Immature natural killer cell (primary cell): ENCODE measurements around the gene FAM171A2. TPM values are rescaled to one million over a fixed set of nuclear protein-coding genes. Genes with fewer than 3 reads are reported as not detected.
"Not testable (repeated sequence)": the region's sequence is repeated elsewhere in the genome, so short reads cannot be mapped to it uniquely, and the experiment has no call there.

Source experiments
- DNase-seq, 3 donors: peaks; one replicate each; pipeline ENCODE4 v3.0.0; 2022; ENCODE audit warnings: mixed read lengths in 1 of 3
- H3K27ac Mint-ChIP-seq, 6 donors: one replicate each; pipeline ENCODE4 v1.8.0; 2020; ENCODE audit warnings: mixed read lengths in 6 of 6, mild to moderate bottlenecking in 5 of 6, inconsistent platforms in 4 of 6, moderate library complexity in 3 of 6
- H3K27me3 Mint-ChIP-seq, 3 donors: one replicate each; pipeline ENCODE4 v1.8.0; 2020 to 2021; ENCODE audit warnings: low read depth in 3 of 3, mild to moderate bottlenecking in 3 of 3, mixed read lengths in 3 of 3, moderate library complexity in 3 of 3, inconsistent platforms in 1 of 3
- H3K36me3 Mint-ChIP-seq, 3 donors: one replicate each; pipeline ENCODE4 v1.8.0; 2020; ENCODE audit warnings: mixed read lengths in 3 of 3, inconsistent platforms in 2 of 3, mild to moderate bottlenecking in 2 of 3
- H3K4me1 Mint-ChIP-seq, 2 donors: one replicate each; pipeline ENCODE4 v1.8.0; 2020; ENCODE audit warnings: inconsistent platforms in 2 of 2, mild to moderate bottlenecking in 2 of 2, mixed read lengths in 2 of 2, moderate library complexity in 1 of 2
- H3K4me3 Mint-ChIP-seq, 5 donors: one replicate each; pipeline ENCODE4 v1.8.0; 2020; ENCODE audit warnings: mild to moderate bottlenecking in 5 of 5, mixed read lengths in 5 of 5, inconsistent platforms in 3 of 5, moderate library complexity in 3 of 5
- H3K9me3 Mint-ChIP-seq, 6 donors: one replicate each; pipeline ENCODE4 v1.8.0; 2020; ENCODE audit warnings: mild to moderate bottlenecking in 6 of 6, mixed read lengths in 6 of 6, inconsistent platforms in 4 of 6, moderate library complexity in 3 of 6
- polyA plus RNA-seq, 3 donors: library from polyadenylated mRNA; unstranded; fragments of 300-500 nt; fragmentation: Illumina TruSeq; gene quantifications; one replicate each; pipeline ENCODE4 v1.2.3, GENCODE V29; 2021

The FAM171A2 gene
- polyA plus RNA-seq, 3 donors from 2014 or later, result 0.07 TPM; not detected in 2

DNA sequence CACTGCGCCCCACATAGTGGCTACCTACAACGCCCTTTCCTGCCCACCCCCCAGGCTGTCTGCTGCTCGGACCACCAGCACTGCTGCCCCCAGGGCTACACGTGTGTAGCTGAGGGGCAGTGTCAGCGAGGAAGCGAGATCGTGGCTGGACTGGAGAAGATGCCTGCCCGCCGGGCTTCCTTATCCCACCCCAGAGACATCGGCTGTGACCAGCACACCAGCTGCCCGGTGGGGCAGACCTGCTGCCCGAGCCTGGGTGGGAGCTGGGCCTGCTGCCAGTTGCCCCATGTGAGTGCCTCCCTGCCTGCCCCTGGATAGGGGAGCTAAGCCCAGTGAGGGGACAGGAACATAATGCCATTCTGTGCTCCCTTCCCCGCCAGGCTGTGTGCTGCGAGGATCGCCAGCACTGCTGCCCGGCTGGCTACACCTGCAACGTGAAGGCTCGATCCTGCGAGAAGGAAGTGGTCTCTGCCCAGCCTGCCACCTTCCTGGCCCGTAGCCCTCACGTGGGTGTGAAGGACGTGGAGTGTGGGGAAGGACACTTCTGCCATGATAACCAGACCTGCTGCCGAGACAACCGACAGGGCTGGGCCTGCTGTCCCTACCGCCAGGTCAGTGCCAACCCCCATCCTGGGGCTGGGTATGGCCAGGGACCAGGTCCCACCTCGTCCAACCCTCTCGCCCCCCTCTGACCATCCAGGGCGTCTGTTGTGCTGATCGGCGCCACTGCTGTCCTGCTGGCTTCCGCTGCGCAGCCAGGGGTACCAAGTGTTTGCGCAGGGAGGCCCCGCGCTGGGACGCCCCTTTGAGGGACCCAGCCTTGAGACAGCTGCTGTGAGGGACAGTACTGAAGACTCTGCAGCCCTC, 11.5 kb downstream of the FAM171A2 start:
- Mint-ChIP-seq H3K27ac (no peak overlapping the region), H3K9me3 (no peaks in the 10 kb centered on the region), H3K4me3 (peak overlapping the region in 2 of 5 donors; percentile 69 to 72), H3K36me3 (no peaks in the 10 kb centered on the region), H3K27me3 (peaks cover 0 to 5% (median 1%) of the 10 kb centered on the region in 3 donors), H3K4me1 (peaks cover 11 to 16% of the 10 kb centered on the region in 2 donors)
- DNase-seq, result no peak

DNA sequence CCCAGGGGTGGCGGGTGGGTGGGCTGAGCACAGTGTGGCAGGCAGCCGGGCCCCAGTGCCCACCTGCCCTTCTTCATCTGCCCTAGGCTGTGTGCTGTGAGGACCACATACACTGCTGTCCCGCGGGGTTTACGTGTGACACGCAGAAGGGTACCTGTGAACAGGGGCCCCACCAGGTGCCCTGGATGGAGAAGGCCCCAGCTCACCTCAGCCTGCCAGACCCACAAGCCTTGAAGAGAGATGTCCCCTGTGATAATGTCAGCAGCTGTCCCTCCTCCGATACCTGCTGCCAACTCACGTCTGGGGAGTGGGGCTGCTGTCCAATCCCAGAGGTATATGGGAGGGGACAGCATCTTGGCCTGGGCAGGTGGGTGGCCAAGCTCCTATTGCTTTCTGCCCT, 12.2 kb downstream of the FAM171A2 start:
- peaks cover 0 to 5% (median 1%) of the 10 kb centered on the region in 3 donors for H3K27me3 Mint-ChIP-seq
- peaks cover 11 to 17% of the 10 kb centered on the region in 2 donors for H3K4me1 Mint-ChIP-seq
- no peak overlapping the region for H3K4me3 Mint-ChIP-seq
- no peak overlapping the region for H3K27ac Mint-ChIP-seq
- DNase-seq, result no peak
- no peaks in the 10 kb centered on the region for H3K9me3 Mint-ChIP-seq
- H3K36me3 Mint-ChIP-seq, result no peaks in the 10 kb centered on the region

DNA sequence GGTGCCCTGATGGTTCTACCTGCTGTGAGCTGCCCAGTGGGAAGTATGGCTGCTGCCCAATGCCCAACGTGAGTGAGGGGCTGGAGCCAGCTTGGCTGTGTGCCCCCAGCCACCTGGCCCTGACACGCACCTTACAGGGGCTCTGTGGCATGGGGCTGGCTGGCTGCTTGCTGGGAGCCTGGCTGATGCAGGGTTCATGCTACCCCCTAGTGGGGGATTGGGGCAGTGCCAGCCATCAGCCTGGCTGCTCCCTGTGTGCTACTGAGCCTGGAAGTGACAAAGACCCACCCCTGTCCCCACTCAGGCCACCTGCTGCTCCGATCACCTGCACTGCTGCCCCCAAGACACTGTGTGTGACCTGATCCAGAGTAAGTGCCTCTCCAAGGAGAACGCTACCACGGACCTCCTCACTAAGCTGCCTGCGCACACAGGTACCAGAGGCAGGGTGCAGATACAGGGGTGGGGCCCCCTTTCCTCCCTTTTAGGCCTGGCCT, 12.9 kb downstream of the FAM171A2 start:
- Mint-ChIP-seq H3K36me3 (no peaks in the 10 kb centered on the region), H3K4me3 (no peak overlapping the region), H3K27me3 (peaks cover 0 to 5% (median 1%) of the 10 kb centered on the region in 3 donors), H3K27ac (no peak overlapping the region), H3K9me3 (no peaks in the 10 kb centered on the region), H3K4me1 (peaks cover 16 to 24% of the 10 kb centered on the region in 2 donors)
- peak; percentile 56 to 62 (median 62) for DNase-seq

DNA sequence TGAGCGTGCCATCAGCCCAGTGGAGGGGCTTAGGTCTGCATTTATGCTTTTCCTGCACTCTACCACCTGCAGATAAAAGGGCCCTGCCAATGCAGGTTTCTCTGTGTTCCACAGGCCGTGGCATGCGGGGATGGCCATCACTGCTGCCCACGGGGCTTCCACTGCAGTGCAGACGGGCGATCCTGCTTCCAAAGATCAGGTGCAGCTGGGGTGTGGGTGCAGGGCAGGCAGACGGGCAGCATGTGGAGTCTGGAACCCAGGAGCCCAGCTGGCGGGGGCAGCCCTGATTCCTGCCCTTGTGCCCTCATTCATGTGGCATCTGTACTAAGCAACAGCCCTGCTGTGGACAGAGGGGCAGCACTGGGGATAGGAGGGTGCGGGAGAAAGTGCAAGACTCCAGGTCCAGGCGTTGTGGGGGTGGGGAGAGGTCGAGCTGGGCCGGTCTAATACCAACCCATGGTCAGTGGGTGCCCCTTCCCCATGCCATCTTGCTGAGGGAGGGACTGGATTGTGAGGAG, 14.0 kb downstream of the FAM171A2 start:
- Mint-ChIP-seq H3K27ac (no peak overlapping the region), H3K36me3 (no peaks in the 10 kb centered on the region), H3K4me3 (no peak overlapping the region), H3K4me1 (peaks cover 28 to 34% of the 10 kb centered on the region in 2 donors), H3K27me3 (peaks cover 0 to 4% (median 4%) of the 10 kb centered on the region in 3 donors), H3K9me3 (no peaks in the 10 kb centered on the region)
- DNase-seq, result no peak

DNA sequence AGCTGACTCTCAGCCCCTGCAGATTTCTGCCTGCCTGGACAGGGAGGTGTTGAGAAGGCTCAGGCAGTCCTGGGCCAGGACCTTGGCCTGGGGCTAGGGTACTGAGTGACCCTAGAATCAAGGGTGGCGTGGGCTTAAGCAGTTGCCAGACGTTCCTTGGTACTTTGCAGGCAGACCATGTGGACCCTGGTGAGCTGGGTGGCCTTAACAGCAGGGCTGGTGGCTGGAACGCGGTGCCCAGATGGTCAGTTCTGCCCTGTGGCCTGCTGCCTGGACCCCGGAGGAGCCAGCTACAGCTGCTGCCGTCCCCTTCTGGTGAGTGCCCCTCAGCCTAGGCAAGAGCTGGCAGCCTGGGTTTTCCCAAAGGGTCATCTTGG, 14.7 kb downstream of the FAM171A2 start:
- H3K4me3 Mint-ChIP-seq, result peak overlapping the region in 1 of 5 donors; percentile 41
- H3K4me1 Mint-ChIP-seq, result peaks cover 29 to 37% of the 10 kb centered on the region in 2 donors
- DNase-seq, result no peak
- H3K36me3 Mint-ChIP-seq, result no peaks in the 10 kb centered on the region
- no peaks in the 10 kb centered on the region for H3K9me3 Mint-ChIP-seq
- peaks cover 0 to 4% (median 4%) of the 10 kb centered on the region in 3 donors for H3K27me3 Mint-ChIP-seq
- peak overlapping the region in 1 of 6 donors; percentile 18 for H3K27ac Mint-ChIP-seq

GRCh38 chr17:44348234-44348987, 15.2 kb downstream of the FAM171A2 start:
- no peaks in the 10 kb centered on the region for H3K36me3 Mint-ChIP-seq
- peak overlapping the region in 2 of 6 donors; percentile 18 to 66 for H3K27ac Mint-ChIP-seq
- peaks cover 29 to 37% of the 10 kb centered on the region in 2 donors for H3K4me1 Mint-ChIP-seq
- peaks cover 0 to 6% (median 5%) of the 10 kb centered on the region in 3 donors for H3K27me3 Mint-ChIP-seq
- DNase-seq, result peak in 2 of 3 donors; percentile 32 to 41
- peak overlapping the region in 2 of 5 donors; percentile 27 to 41 for H3K4me3 Mint-ChIP-seq
- no peaks in the 10 kb centered on the region for H3K9me3 Mint-ChIP-seq

GRCh38 chr17:44347206-44348055, 16.2 kb downstream of the FAM171A2 start:
- not testable (repeated sequence) for DNase-seq, H3K9me3 Mint-ChIP-seq, H3K4me3 Mint-ChIP-seq, H3K27me3 Mint-ChIP-seq, H3K36me3 Mint-ChIP-seq
- H3K4me1 Mint-ChIP-seq, result peaks cover 29 to 33% of the 10 kb centered on the region in 2 donors
- peak overlapping the region in 1 of 6 donors; percentile 17 for H3K27ac Mint-ChIP-seq

DNA sequence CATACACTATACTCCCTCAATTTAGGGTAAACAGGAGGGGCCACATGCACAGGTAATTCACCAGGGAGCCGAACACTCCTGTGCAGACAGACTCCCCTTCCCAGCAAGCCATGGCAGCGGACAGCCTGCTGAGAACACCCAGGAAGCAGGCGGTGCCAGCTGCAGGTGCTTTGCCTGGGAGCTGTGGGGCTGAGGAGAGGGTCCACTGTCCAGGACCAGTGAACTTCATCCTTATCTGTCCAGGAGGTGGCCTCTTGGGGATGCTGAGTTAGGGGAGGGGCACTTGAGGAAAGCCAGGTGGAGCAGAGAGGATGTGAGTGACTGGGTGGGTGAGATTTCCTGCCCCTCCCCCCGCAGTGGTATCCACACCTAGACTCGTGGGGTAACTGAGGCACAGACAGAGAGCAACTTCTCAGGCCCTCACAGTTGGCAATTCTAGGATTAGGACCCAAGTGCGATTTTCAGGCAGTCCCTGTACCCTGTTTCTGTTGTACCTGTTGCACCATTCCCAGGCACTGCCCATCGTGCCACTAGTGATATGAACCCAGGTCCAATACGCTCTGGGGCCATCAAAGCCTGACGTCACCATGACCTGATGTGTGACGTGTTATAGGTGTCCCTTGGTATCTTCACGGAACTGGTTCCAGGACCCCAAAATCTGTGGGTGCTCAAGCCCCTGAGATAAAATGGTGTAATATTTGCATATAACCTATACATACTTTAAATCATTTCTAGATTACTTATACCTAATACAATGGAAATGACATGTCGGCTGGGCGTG, 17.4 kb downstream of the FAM171A2 start:
- DNase-seq, result no peak
- Mint-ChIP-seq H3K9me3 (no peaks in the 10 kb centered on the region), H3K4me1 (peaks cover 29 to 33% of the 10 kb centered on the region in 2 donors), H3K4me3 (peak overlapping the region; percentile 89 to 96 (median 94)), H3K27me3 (peaks cover 2 to 7% (median 6%) of the 10 kb centered on the region in 3 donors), H3K27ac (peak overlapping the region in 4 of 6 donors; percentile 49 to 84 (median 72)), H3K36me3 (no peaks in the 10 kb centered on the region)

DNA sequence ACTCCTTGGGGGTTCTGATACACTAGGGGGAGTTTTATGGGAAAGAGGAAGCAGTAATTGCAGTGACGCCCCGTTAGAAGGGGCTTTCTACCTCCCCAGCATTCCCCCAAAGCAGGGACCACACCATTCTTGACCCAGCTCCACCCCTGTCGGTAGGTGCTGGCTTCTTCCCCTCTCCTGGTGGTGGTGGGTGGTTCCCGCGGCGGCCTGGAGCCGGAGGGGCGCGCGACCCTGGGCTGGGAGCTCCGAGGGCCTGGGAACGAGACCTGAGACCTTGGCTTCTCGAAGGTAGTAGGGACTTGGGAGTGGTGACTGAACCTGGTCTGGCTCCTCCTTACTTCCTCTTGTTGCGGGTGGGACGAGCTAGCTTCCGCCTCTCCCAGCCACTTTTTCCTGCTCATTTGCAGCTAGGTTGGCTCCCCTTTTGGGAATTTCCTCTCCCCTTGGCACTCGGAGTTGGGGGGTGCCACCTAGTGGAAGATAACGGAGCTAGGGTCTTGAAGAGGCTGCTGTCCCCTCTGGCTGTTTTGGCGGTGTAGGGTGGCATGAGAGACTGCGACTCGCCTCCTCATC, 18.1 kb downstream of the FAM171A2 start:
- peaks cover 2 to 9% (median 6%) of the 10 kb centered on the region in 3 donors for H3K27me3 Mint-ChIP-seq
- H3K4me1 Mint-ChIP-seq, result peaks cover 29 to 33% of the 10 kb centered on the region in 2 donors
- peak overlapping the region; percentile 15 to 84 (median 71) for H3K27ac Mint-ChIP-seq
- H3K36me3 Mint-ChIP-seq, result no peaks in the 10 kb centered on the region
- DNase-seq, result peak in 2 of 3 donors; percentile 39 to 46
- peak overlapping the region; percentile 89 to 96 (median 94) for H3K4me3 Mint-ChIP-seq
- no peaks in the 10 kb centered on the region for H3K9me3 Mint-ChIP-seq

DNA sequence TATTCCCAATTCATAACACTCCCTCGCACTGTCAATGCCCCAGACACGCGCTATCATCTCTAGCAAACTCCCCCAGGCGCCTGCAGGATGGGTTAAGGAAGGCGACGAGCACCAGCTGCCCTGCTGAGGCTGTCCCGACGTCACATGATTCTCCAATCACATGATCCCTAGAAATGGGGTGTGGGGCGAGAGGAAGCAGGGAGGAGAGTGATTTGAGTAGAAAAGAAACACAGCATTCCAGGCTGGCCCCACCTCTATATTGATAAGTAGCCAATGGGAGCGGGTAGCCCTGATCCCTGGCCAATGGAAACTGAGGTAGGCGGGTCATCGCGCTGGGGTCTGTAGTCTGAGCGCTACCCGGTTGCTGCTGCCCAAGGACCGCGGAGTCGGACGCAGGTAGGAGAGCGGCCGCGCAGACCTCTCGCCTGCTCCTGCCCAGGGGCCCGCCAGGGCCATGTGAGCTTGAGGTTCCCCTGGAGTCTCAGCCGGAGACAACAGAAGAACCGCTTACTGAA, 18.7 kb downstream of the FAM171A2 start, which contains the start of gene GRN:
Gene GRN, plus strand, starts transcription at position 364 of the 515 bp plus-strand sequence. CDS start 3,863 bp downstream, outside the sequence.
- Mint-ChIP-seq H3K27me3 (peaks cover 2 to 9% (median 6%) of the 10 kb centered on the region in 3 donors), H3K27ac (peak within 1 kb of the TSS; percentile 48 to 84 (median 75)), H3K9me3 (no peaks in the 10 kb centered on the region), H3K4me3 (peak within 1 kb of the TSS; percentile 89 to 96 (median 94)), H3K4me1 (peaks cover 29 to 33% of the 10 kb centered on the region in 2 donors), H3K36me3 (no peaks in the 10 kb centered on the region)
- DNase-seq, result peak; percentile 84 to 86 (median 85)

DNA sequence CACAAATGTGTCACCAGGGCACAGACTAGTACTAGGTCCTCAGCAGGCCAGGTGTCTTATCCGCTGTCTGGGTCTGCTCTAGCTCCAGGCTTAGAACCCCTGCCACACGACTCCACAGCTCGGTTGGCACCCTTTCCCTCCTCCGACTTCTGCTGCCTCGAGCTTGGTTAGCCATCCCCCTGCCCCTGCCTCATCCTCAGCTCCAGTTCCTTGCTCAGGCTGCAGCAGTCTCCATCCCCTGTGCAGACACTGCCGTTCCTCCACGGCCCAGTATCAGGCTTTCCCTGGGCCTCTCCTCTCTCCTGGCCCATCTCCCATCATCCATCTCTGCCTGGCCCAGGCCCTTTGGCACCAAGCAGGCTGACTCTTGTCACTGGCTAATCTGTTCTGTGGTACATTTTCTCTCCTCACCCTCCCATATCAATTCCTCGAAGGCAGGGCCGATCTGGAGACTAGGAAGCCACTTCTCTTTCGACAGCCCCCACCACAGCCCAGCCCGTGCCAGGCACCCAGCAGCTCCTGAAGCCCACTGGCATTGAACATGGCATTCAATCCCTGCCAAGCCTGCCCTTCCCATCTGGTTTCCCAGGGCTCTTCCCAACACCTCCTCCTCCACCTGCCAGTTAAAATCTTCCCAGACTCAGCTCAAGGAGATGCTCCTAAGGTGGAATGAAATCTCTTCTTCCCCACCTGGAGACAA, 20.0 kb downstream of the FAM171A2 start:
- Mint-ChIP-seq H3K4me1 (peaks cover 26 to 31% of the 10 kb centered on the region in 2 donors), H3K27ac (no peak overlapping the region), H3K9me3 (no peaks in the 10 kb centered on the region), H3K4me3 (peak overlapping the region in 3 of 5 donors; percentile 10 to 96 (median 96)), H3K27me3 (peaks cover 2 to 9% (median 4%) of the 10 kb centered on the region in 3 donors), H3K36me3 (no peaks in the 10 kb centered on the region)
- DNase-seq, result no peak
